HEK293 (cell line): ENCODE results near the gene TTLL11.

Source experiments
- SALL2 ChIP-seq: fragments of 450-650 bp; formaldehyde crosslinking; IDR thresholded peaks from 2 replicates; pipeline ENCODE4 v1.5.0; 2017; ENCODE audit warnings: missing biosample characterization, mild to moderate bottlenecking, missing genetic modification characterization, borderline replicate concordance
- ZNF10 ChIP-seq: fragments of 450-650 bp; formaldehyde crosslinking; IDR thresholded peaks from 2 replicates; pipeline ENCODE4 v1.5.1; 2017; ENCODE audit warnings: missing biosample characterization, missing genetic modification characterization
- ZNF133 ChIP-seq: fragments of 450-650 bp; formaldehyde crosslinking; IDR thresholded peaks from 2 replicates; pipeline ENCODE4 v1.5.1; 2016; ENCODE audit warnings: missing biosample characterization, missing genetic modification characterization
- ZNF175 ChIP-seq: fragments of 450-650 bp; formaldehyde crosslinking; IDR thresholded peaks from 2 replicates; pipeline ENCODE4 v1.5.1; 2016; ENCODE audit warnings: missing biosample characterization, missing genetic modification characterization
- ZNF558 ChIP-seq: fragments of 450-650 bp; formaldehyde crosslinking; IDR thresholded peaks from 2 replicates; pipeline ENCODE4 v1.5.1; 2016; ENCODE audit warnings: missing biosample characterization, missing genetic modification characterization
- ZNF571 ChIP-seq: fragments of 450-650 bp; formaldehyde crosslinking; IDR thresholded peaks from 2 replicates; pipeline ENCODE4 v1.5.0; 2017; ENCODE audit warnings: missing biosample characterization, missing genetic modification characterization
- ZNF777 ChIP-seq: fragments of 450-650 bp; formaldehyde crosslinking; IDR thresholded peaks from 2 replicates; pipeline ENCODE4 v1.5.1; 2017; ENCODE audit warnings: missing biosample characterization, missing genetic modification characterization, borderline replicate concordance
- ZNF843 ChIP-seq: fragments of 450-650 bp; formaldehyde crosslinking; IDR thresholded peaks from 2 replicates; pipeline ENCODE4 v1.5.1; 2016; ENCODE audit warnings: missing biosample characterization, missing genetic modification characterization
- TF ChIP-seq, protein P1 (sequence below): fragments of 450-650 bp; formaldehyde crosslinking; IDR thresholded peaks from 2 replicates; pipeline ENCODE4; 2016; ENCODE audit warnings: missing biosample characterization, missing genetic modification characterization
- TF ChIP-seq, protein P2 (sequence below): IDR thresholded peaks from 2 replicates; pipeline ENCODE4 v1.6.1; 2011; ENCODE audit warnings: mild to moderate bottlenecking, low read depth, low read length, borderline replicate concordance
- TF ChIP-seq, protein P3 (sequence below): fragments of 450-650 bp; formaldehyde crosslinking; IDR thresholded peaks from 2 replicates; pipeline ENCODE4 v1.5.1; 2016; ENCODE audit warnings: missing biosample characterization, missing genetic modification characterization
- TF ChIP-seq, protein P4 (sequence below): fragments of 450-650 bp; IDR thresholded peaks from 2 replicates; pipeline ENCODE4 v1.5.1; 2018; ENCODE audit warnings: missing biosample characterization, mild to moderate bottlenecking, missing genetic modification characterization
- TF ChIP-seq, protein P5 (sequence below): fragments of 450-650 bp; formaldehyde crosslinking; conservative IDR thresholded peaks from 2 replicates; pipeline ENCODE4 v1.5.1; 2016; ENCODE audit warnings: low read depth, missing biosample characterization, missing genetic modification characterization

DNA sequence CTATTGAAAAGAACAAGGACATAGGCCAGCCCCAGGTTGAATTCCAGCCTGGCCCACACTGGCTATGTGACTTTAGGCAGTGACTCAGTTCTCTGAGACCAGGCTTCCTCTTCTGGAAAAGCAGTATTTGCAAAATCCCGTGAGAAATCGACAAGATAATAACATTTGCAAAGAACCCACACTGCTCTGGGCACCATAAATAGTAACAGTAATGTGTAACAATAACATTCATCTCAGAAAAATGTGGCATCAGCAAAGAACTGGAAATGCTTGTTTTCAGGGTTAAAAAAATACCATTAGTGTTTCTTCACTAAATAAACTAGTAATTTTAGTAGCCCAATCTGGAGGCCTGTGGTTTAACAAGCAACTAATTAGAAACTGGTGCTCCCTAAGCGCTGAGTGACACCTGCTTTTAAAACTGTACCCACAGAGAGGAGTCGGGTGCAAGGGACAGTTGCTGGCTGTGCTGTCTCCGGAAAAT lies 148.4 kb downstream of the TTLL11 start:
- TF ChIP-seq ZNF558 (tag by site-specific recombination): no peak
- TF ChIP-seq, protein P1, sequence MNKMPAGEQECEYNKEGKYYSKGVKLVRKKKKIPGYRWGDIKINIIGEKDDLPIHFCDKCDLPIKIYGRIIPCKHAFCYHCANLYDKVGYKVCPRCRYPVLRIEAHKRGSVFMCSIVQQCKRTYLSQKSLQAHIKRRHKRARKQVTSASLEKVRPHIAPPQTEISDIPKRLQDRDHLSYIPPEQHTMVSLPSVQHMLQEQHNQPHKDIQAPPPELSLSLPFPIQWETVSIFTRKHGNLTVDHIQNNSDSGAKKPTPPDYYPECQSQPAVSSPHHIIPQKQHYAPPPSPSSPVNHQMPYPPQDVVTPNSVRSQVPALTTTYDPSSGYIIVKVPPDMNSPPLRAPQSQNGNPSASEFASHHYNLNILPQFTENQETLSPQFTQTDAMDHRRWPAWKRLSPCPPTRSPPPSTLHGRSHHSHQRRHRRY (tag by site-specific recombination): no peak
- TF ChIP-seq, protein P2, sequence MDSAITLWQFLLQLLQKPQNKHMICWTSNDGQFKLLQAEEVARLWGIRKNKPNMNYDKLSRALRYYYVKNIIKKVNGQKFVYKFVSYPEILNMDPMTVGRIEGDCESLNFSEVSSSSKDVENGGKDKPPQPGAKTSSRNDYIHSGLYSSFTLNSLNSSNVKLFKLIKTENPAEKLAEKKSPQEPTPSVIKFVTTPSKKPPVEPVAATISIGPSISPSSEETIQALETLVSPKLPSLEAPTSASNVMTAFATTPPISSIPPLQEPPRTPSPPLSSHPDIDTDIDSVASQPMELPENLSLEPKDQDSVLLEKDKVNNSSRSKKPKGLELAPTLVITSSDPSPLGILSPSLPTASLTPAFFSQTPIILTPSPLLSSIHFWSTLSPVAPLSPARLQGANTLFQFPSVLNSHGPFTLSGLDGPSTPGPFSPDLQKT: no peak
- no peak for TF ChIP-seq ZNF571 (tag by site-specific recombination)
- TF ChIP-seq, protein P3, sequence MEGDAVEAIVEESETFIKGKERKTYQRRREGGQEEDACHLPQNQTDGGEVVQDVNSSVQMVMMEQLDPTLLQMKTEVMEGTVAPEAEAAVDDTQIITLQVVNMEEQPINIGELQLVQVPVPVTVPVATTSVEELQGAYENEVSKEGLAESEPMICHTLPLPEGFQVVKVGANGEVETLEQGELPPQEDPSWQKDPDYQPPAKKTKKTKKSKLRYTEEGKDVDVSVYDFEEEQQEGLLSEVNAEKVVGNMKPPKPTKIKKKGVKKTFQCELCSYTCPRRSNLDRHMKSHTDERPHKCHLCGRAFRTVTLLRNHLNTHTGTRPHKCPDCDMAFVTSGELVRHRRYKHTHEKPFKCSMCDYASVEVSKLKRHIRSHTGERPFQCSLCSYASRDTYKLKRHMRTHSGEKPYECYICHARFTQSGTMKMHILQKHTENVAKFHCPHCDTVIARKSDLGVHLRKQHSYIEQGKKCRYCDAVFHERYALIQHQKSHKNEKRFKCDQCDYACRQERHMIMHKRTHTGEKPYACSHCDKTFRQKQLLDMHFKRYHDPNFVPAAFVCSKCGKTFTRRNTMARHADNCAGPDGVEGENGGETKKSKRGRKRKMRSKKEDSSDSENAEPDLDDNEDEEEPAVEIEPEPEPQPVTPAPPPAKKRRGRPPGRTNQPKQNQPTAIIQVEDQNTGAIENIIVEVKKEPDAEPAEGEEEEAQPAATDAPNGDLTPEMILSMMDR (tag by site-specific recombination): no peak
- TF ChIP-seq, protein P4, sequence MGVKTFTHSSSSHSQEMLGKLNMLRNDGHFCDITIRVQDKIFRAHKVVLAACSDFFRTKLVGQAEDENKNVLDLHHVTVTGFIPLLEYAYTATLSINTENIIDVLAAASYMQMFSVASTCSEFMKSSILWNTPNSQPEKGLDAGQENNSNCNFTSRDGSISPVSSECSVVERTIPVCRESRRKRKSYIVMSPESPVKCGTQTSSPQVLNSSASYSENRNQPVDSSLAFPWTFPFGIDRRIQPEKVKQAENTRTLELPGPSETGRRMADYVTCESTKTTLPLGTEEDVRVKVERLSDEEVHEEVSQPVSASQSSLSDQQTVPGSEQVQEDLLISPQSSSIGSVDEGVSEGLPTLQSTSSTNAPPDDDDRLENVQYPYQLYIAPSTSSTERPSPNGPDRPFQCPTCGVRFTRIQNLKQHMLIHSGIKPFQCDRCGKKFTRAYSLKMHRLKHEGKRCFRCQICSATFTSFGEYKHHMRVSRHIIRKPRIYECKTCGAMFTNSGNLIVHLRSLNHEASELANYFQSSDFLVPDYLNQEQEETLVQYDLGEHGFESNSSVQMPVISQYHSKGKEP: no peak
- TF ChIP-seq, protein P5, sequence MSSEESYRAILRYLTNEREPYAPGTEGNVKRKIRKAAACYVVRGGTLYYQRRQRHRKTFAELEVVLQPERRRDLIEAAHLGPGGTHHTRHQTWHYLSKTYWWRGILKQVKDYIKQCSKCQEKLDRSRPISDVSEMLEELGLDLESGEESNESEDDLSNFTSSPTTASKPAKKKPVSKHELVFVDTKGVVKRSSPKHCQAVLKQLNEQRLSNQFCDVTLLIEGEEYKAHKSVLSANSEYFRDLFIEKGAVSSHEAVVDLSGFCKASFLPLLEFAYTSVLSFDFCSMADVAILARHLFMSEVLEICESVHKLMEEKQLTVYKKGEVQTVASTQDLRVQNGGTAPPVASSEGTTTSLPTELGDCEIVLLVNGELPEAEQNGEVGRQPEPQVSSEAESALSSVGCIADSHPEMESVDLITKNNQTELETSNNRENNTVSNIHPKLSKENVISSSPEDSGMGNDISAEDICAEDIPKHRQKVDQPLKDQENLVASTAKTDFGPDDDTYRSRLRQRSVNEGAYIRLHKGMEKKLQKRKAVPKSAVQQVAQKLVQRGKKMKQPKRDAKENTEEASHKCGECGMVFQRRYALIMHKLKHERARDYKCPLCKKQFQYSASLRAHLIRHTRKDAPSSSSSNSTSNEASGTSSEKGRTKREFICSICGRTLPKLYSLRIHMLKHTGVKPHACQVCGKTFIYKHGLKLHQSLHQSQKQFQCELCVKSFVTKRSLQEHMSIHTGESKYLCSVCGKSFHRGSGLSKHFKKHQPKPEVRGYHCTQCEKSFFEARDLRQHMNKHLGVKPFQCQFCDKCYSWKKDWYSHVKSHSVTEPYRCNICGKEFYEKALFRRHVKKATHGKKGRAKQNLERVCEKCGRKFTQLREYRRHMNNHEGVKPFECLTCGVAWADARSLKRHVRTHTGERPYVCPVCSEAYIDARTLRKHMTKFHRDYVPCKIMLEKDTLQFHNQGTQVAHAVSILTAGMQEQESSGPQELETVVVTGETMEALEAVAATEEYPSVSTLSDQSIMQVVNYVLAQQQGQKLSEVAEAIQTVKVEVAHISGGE (tag by site-specific recombination): no peak
- TF ChIP-seq ZNF133 (tag by site-specific recombination): no peak
- TF ChIP-seq ZNF777 (tag by site-specific recombination): no peak
- no peak for TF ChIP-seq ZNF843
- no peak for TF ChIP-seq SALL2 (tag by site-specific recombination)
- TF ChIP-seq ZNF10 (tag by site-specific recombination): no peak
- TF ChIP-seq ZNF175 (tag by site-specific recombination): no peak
